ENCODE results near the gene SPTSSB. TPM values are rescaled to one million over a fixed set of nuclear protein-coding genes. Genes with fewer than 3 reads are reported as not detected.

The SPTSSB gene
- total RNA-seq, 1 donor: 0.45 TPM

GRCh38 chr3:161320837-161321236, 50.5 kb downstream of the SPTSSB start:
- TF ChIP-seq, protein P1, sequence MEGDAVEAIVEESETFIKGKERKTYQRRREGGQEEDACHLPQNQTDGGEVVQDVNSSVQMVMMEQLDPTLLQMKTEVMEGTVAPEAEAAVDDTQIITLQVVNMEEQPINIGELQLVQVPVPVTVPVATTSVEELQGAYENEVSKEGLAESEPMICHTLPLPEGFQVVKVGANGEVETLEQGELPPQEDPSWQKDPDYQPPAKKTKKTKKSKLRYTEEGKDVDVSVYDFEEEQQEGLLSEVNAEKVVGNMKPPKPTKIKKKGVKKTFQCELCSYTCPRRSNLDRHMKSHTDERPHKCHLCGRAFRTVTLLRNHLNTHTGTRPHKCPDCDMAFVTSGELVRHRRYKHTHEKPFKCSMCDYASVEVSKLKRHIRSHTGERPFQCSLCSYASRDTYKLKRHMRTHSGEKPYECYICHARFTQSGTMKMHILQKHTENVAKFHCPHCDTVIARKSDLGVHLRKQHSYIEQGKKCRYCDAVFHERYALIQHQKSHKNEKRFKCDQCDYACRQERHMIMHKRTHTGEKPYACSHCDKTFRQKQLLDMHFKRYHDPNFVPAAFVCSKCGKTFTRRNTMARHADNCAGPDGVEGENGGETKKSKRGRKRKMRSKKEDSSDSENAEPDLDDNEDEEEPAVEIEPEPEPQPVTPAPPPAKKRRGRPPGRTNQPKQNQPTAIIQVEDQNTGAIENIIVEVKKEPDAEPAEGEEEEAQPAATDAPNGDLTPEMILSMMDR (IDR thresholded peaks at IDR 0.05; ENCODE audit: insufficient read depth, low read length): no peak
- DNase-seq (ENCODE audit: low read depth): no peak
- H3K4me3 ChIP-seq (ENCODE audit: low read depth, low read length): no peak overlapping the region

GRCh38 chr3:161319867-161320266, 51.5 kb downstream of the SPTSSB start:
- no peak for DNase-seq (ENCODE audit: low read depth)
- TF ChIP-seq, protein P1 (IDR thresholded peaks at IDR 0.05; ENCODE audit: insufficient read depth, low read length): no peak
- H3K4me3 ChIP-seq (ENCODE audit: low read depth, low read length): no peak overlapping the region

DNA sequence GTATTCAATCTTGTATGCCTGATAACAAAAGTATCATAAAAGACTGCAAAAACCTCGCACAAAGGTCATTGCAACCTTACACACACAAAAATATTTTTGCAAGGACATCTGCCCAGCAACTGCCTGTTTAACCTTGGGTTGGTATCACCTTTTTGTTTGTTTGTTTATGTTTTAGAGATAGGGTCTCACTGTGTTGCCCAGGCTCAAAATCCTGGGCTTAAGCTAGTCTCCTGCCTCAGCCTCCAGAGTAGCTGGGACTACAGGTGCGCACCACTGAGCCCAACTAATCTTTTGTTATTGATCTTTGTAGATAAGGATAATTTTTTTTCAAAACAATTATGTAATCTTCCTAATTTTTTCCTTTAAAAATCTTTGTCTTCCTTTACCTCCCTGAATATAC, 54.2 kb downstream of the SPTSSB start:
- no peak overlapping the region for H3K4me3 ChIP-seq (ENCODE audit: low read depth, low read length)
- TF ChIP-seq, protein P1 (IDR thresholded peaks at IDR 0.05; ENCODE audit: insufficient read depth, low read length): no peak
- no peak for DNase-seq (ENCODE audit: low read depth)

DNA sequence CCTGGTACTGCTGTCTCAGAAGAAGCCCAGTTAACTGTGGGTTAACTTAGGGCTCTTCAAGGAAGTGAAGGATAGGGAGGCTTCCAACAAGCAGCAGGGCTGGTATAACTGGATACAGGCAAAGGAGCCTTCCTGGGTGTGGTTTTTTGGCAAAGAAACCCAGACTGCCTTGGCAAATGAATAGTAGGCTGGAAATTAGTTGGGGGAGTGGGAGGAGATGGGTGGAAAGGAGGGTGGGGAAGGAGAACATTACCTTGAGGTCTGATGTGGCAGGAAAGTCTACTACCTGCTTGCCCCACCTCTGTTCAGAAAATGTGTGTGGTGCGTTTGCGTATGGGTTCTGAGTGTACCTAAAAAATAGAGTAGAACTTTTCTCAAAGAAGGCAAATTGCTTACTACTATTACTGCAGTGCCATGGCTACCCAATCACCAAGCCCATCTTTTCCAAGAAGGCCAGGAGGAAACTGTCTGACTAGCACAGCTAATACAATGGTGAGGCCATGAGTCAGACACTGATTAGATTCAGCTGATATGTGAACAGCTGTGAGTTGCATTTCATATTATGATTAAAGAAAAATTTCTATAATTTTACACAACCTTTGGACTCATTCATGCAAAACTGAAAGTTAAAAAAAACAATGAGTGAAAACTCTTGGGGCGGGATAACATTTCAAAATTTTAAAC, 55.2 kb downstream of the SPTSSB start:
- peak; percentile 87 for DNase-seq (ENCODE audit: low read depth)
- TF ChIP-seq, protein P1 (IDR thresholded peaks at IDR 0.05; ENCODE audit: insufficient read depth, low read length): no peak
- H3K4me3 ChIP-seq (ENCODE audit: low read depth, low read length): no peak overlapping the region

- DNase-seq (ENCODE audit: low read depth): peak; percentile 9
- no peak overlapping the region for H3K4me3 ChIP-seq (ENCODE audit: low read depth, low read length)
- TF ChIP-seq, protein P1 (IDR thresholded peaks at IDR 0.05; ENCODE audit: insufficient read depth, low read length): no peak
Observed at GRCh38 chr3:161314836-161315395, 56.4 kb downstream of the SPTSSB start.

DNA sequence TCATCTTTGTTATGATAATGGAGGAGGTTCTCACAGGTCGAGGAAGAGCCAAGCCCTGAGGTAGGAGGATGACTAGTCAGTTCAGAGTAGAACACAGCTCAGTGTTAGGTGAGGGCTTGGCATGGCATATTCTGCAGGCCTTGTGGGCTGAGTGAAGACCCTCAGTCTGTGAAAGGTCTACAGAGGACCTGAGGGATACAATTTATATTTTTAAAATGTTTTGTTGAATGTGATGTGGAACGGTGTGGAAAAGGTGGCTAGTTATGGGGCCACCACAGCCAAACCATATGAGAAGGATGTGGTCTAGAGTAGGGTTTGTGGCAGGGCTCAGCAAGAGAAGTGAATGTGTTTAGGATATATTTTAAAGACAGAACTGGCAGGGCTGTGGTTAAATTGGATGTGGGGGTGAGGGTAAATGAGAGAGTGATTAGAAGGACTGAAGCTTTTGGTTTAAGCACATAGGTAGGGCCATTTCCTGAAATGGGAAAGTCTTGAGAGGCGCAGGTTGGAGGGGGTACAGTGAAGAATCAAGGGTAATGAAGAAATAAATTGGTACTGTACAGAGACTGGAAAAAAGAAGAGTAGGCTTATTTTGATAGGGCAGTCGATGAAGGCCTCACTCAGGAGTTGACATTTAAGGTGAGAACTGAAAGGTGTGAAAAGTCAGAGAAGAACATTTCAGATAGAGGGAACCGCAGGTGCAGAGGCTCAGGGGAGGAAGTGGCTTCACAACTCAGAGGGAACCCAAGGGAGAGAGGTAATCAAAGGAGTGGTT, 60.5 kb downstream of the SPTSSB start:
- H3K4me3 ChIP-seq (ENCODE audit: low read depth, low read length): no peak overlapping the region
- no peak for DNase-seq (ENCODE audit: low read depth)
- TF ChIP-seq, protein P1 (IDR thresholded peaks at IDR 0.05; ENCODE audit: insufficient read depth, low read length): no peak

Data from fibroblast of the aortic adventitia (primary cell).